HG02970 (cell line): ENCODE measurements around the gene STK24.

Experiments used
- ATAC-seq: cut with Tn5 transposase; IDR thresholded peaks from one replicate; pipeline ENCODE4 v1.9.1; 2021; ENCODE audit warnings: mild to moderate bottlenecking, moderate library complexity, moderate number of reproducible peaks; ENCODE audit not compliant: unreplicated experiment, low FRiP score

Gene STK24

GRCh38 chr13:98442391-98443230, 134.3 kb downstream of the STK24 start:
- ATAC-seq, result no peak

GRCh38 chr13:98441056-98441676, 135.7 kb downstream of the STK24 start:
- ATAC-seq, result no peak

GRCh38 chr13:98440390-98441055, 136.4 kb downstream of the STK24 start:
- ATAC-seq, result no peak

- ATAC-seq, result no peak
Measured at GRCh38 chr13:98439896-98440295, 137.0 kb downstream of the STK24 start.

- ATAC-seq, result no peak
Measured at GRCh38 chr13:98439126-98439828, 137.6 kb downstream of the STK24 start.

- ATAC-seq, result no peak
Measured at GRCh38 chr13:98438246-98439125, 138.4 kb downstream of the STK24 start.

GRCh38 chr13:98436233-98436910, 140.5 kb downstream of the STK24 start:
- ATAC-seq, result no peak

GRCh38 chr13:98435376-98435775, 141.5 kb downstream of the STK24 start:
- ATAC-seq, result no peak

GRCh38 chr13:98434060-98434459, 142.8 kb downstream of the STK24 start:
- no peak for ATAC-seq

- ATAC-seq, result no peak
Measured at GRCh38 chr13:98433654-98434053, 143.3 kb downstream of the STK24 start.

GRCh38 chr13:98432638-98433037, 144.3 kb downstream of the STK24 start:
- no peak for ATAC-seq

- ATAC-seq, result no peak
Measured at GRCh38 chr13:98429977-98430736, 146.8 kb downstream of the STK24 start.

- no peak for ATAC-seq
Measured at GRCh38 chr13:98429531-98429930, 147.4 kb downstream of the STK24 start.

- ATAC-seq, result no peak
Measured at GRCh38 chr13:98429081-98429480, 147.8 kb downstream of the STK24 start.

GRCh38 chr13:98428256-98428966, 148.5 kb downstream of the STK24 start:
- no peak for ATAC-seq

GRCh38 chr13:98427331-98427995, 149.4 kb downstream of the STK24 start:
- ATAC-seq, result no peak

- no peak for ATAC-seq
Measured at GRCh38 chr13:98423417-98423816, 153.5 kb downstream of the STK24 start.
